ENCODE results near the gene NUS1. TPM values are rescaled to one million over a fixed set of nuclear protein-coding genes. Genes with fewer than 3 reads are reported as not detected.

The NUS1 gene
- total RNA-seq: 20.4 and 20.5 TPM in 2 replicates

GRCh38 chr6:117674991-117675657, at the start of gene NUS1:
NUS1 (plus strand) TSS chr6:117675469; CDS start chr6:117675671, 202 bp downstream.

Other genes with a start within 250 kb of the NUS1 start
- gene ROS1, start 249.5 kb upstream of the NUS1 start, total RNA-seq: 0.30 and 0.86 TPM in 2 replicates
- 29.3 and 41.1 TPM in 2 replicates for gene DCBLD1, start 192.8 kb upstream of the NUS1 start, total RNA-seq
- 20.5 and 22.0 TPM in 2 replicates for gene GOPC, start 73.0 kb upstream of the NUS1 start, total RNA-seq
- 0.04 TPM in 1 of 2 replicates, not detected in the other for gene SLC35F1, start 231.8 kb downstream of the NUS1 start, total RNA-seq

Data from hair follicular keratinocyte (primary cell).